ENCODE data around the gene RASA3.

The RASA3 gene

DNA sequence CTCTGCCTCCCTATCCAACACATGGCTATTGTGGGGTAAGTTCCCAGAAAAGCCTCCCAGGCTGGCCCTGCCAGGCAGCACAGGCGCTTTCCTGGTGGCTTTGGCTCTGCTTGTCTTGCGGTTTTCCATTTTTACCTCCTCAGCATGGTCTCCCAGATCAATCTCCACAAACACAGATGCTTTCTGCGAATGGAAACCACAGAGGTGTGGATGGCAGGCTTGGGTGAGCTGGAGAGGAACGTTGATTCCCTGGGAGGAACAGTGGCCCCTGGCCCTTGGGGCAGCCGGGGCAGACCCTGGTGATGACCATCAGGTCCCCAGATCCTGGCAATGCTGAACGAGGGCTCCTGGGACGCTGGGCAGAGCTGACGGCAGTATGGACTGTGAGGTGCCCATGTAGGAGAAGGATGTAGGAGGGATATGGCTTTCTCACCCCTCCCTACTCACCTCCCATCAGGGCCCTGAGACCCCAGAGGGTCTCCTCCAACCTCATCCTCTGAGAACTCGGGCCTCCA, 165.2 kb downstream of the RASA3 start:
- H3K9me3 ChIP-seq (ENCODE audit: control extremely low read depth in 1 of 5, control insufficient read depth in 4 of 5, insufficient read depth in 2 of 5, low read depth in 1 of 5, low read length in 4 of 5): no peaks in the 10 kb centered on the region
- no peaks in the 10 kb centered on the region for H3K27me3 ChIP-seq (replicated peaks in 2 of 5; ENCODE audit: control insufficient read depth in 4 of 5, insufficient read depth in 5 of 5, low read length in 4 of 5)
- 89% methylated on average over 5 of the region's 9 CpGs for WGBS (ENCODE audit: insufficient coverage)
- H3K36me3 ChIP-seq (ENCODE audit: control insufficient read depth in 4 of 4, insufficient read depth in 4 of 4, low read length in 3 of 4): no peaks in the 10 kb centered on the region
- H3K4me3 ChIP-seq (ENCODE audit: control insufficient read depth in 1 of 7, extremely low read depth in 1 of 7, insufficient read depth in 4 of 7, low read depth in 2 of 7, low read length in 6 of 7): no peak overlapping the region
- ChIA-PET CTCF (interaction anchor here (1.1 kb wide), 1 partner anchor 14 kb away, joined by 4 read pairs; no protein-coding TSS in a partner anchor), POLR2A (no interaction called here)
- H3K4me1 ChIP-seq (ENCODE audit: control extremely low read depth in 1 of 4, control insufficient read depth in 4 of 4, insufficient read depth in 4 of 4, low read length in 3 of 4): no peaks in the 10 kb centered on the region
- DNase-seq: no peak
- no peak overlapping the region for H3K27ac ChIP-seq (ENCODE audit: insufficient read depth in 1 of 2, low read depth in 1 of 2, low read length in 2 of 2, poor library complexity in 1 of 2, severe bottlenecking in 2 of 2)

DNA sequence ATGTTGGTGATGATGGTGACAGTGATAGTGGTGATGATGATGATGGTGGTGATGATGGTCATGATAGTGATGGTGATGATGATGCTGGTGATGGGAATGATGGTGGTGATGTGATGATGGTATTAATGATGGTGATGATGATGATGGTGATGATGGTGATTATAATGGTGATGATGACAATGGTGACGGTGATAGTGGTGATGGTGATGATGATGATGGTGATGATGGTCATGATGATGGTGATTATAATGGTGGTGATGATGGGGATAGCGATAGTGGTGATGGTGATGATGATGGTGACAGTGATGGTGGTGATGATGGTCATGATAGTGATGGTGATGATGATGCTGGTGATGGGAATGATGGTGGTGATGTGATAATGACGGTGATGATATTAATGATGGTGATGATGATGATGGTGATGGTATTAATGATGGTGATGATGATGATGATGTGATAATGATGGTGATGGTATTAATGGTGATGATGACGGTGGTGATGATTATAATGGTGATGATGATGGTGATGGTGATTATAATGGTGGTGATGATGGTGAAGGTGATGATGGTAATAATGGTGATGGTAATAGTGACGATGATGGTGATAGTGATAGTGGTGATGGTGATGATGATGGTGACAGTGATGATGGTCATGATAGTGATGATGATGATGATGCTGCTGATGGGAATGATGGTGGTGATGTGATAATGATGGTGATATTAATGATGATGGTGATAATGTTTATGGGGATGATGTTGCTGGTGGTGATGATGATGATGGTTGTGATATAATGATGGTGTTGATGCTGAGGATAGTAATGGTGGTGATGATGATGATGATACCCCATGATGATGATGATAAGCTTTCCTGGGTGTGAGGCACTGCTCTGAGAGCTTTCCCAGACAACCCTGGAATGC, 166.2 kb downstream of the RASA3 start:
- H3K27me3 ChIP-seq (replicated peaks in 2 of 5; ENCODE audit: control insufficient read depth in 4 of 5, insufficient read depth in 5 of 5, low read length in 4 of 5): no peaks in the 10 kb centered on the region
- no peak overlapping the region for H3K27ac ChIP-seq (ENCODE audit: insufficient read depth in 1 of 2, low read depth in 1 of 2, low read length in 2 of 2, poor library complexity in 1 of 2, severe bottlenecking in 2 of 2)
- POLR2A ChIA-PET: no interaction called here
- H3K4me1 ChIP-seq (ENCODE audit: control extremely low read depth in 1 of 4, control insufficient read depth in 4 of 4, insufficient read depth in 4 of 4, low read length in 3 of 4): no peaks in the 10 kb centered on the region
- peaks cover 0 to 2% (median 0%) of the 10 kb centered on the region in 5 experiments for H3K9me3 ChIP-seq (ENCODE audit: control extremely low read depth in 1 of 5, control insufficient read depth in 4 of 5, insufficient read depth in 2 of 5, low read depth in 1 of 5, low read length in 4 of 5)
- no peak for DNase-seq
- CTCF ChIA-PET: no interaction called here
- WGBS (ENCODE audit: insufficient coverage): 100% methylated on average over 5 of the region's 5 CpGs
- no peak overlapping the region for H3K4me3 ChIP-seq (ENCODE audit: control insufficient read depth in 1 of 7, extremely low read depth in 1 of 7, insufficient read depth in 4 of 7, low read depth in 2 of 7, low read length in 6 of 7)
- H3K36me3 ChIP-seq (ENCODE audit: control insufficient read depth in 4 of 4, insufficient read depth in 4 of 4, low read length in 3 of 4): no peaks in the 10 kb centered on the region

DNA sequence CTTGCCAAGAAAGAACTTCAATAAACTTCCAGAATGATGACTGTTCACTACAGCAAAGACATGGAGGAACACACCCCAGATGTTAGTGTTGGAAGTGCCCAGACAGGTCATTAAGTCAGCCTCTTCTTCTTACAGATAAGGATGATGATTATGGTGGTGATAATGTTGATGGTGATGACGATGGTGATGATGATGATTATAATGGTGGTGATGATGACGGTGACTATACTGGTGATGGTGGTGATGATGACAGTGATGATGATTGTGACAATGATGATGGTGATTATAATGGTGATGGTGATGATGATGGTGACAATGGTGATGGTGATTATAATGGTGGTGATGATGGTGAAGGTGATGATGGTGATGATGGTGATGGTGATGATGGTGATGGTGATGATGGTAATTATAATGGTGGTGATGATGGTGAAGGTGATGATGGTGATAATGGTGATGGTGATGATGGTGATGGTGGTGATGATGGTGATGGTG, 167.0 kb downstream of the RASA3 start:
- DNase-seq: no peak
- Histone ChIP-seq H3K36me3 (ENCODE audit: control insufficient read depth in 4 of 4, insufficient read depth in 4 of 4, low read length in 3 of 4) (no peaks in the 10 kb centered on the region), H3K9me3 (ENCODE audit: control extremely low read depth in 1 of 5, control insufficient read depth in 4 of 5, insufficient read depth in 2 of 5, low read depth in 1 of 5, low read length in 4 of 5) (peaks cover 0 to 4% (median 2%) of the 10 kb centered on the region in 5 experiments), H3K4me3 (ENCODE audit: control insufficient read depth in 1 of 7, extremely low read depth in 1 of 7, insufficient read depth in 4 of 7, low read depth in 2 of 7, low read length in 6 of 7) (no peak overlapping the region), H3K27ac (ENCODE audit: insufficient read depth in 1 of 2, low read depth in 1 of 2, low read length in 2 of 2, poor library complexity in 1 of 2, severe bottlenecking in 2 of 2) (no peak overlapping the region), H3K27me3 (replicated peaks in 2 of 5; ENCODE audit: control insufficient read depth in 4 of 5, insufficient read depth in 5 of 5, low read length in 4 of 5) (no peaks in the 10 kb centered on the region), H3K4me1 (ENCODE audit: control extremely low read depth in 1 of 4, control insufficient read depth in 4 of 4, insufficient read depth in 4 of 4, low read length in 3 of 4) (no peaks in the 10 kb centered on the region)
- POLR2A ChIA-PET: no interaction called here
- 100% methylated on average over 2 of the region's 2 CpGs for WGBS (ENCODE audit: insufficient coverage)
- CTCF ChIA-PET: no interaction called here

DNA sequence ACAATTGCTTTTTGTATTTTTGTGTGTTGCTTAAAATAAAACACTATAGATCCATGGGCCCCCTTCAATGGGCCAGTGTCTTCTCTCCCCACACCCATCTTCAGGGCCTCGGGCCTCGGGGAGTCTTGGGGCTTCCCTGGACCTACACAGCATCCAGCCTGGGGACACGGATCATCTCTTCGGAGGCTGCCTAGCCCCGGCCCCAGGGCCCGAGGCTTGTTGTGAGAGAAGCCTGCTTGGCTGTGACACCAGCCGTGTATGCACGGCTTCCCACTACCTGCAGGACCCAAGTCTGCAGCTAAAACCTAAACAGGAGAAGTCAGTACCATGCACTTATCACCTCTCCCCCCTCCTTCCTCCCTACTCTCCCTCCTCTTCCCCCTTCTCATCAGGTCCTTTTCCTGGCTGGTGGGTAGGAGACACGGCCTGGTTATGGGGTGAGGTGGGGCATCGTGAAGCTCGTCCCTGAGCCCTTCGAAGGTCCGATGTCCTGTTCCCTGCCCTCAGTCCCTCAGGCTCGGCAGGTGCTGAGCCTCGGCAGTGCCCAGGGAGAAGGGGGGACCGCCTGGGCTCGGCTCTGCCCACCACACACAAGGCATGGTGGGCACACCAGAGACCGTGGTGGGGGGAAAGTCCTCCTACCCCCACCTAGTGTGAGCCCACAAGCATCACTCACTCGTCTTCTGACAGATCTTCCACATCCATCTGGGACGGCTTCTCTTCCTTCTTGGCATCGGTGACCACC, 168.0 kb downstream of the RASA3 start:
- POLR2A ChIA-PET: no interaction called here
- DNase-seq: no peak
- H3K4me1 ChIP-seq (ENCODE audit: control extremely low read depth in 1 of 4, control insufficient read depth in 4 of 4, insufficient read depth in 4 of 4, low read length in 3 of 4): no peaks in the 10 kb centered on the region
- H3K4me3 ChIP-seq (ENCODE audit: control insufficient read depth in 1 of 7, extremely low read depth in 1 of 7, insufficient read depth in 4 of 7, low read depth in 2 of 7, low read length in 6 of 7): no peak overlapping the region
- H3K36me3 ChIP-seq (ENCODE audit: control insufficient read depth in 4 of 4, insufficient read depth in 4 of 4, low read length in 3 of 4): no peaks in the 10 kb centered on the region
- CTCF ChIA-PET: no interaction called here
- 93% methylated on average over 19 of the region's 21 CpGs for WGBS (ENCODE audit: insufficient coverage)
- H3K9me3 ChIP-seq (ENCODE audit: control extremely low read depth in 1 of 5, control insufficient read depth in 4 of 5, insufficient read depth in 2 of 5, low read depth in 1 of 5, low read length in 4 of 5): peaks cover 0 to 9% (median 6%) of the 10 kb centered on the region in 5 experiments
- no peak overlapping the region for H3K27ac ChIP-seq (ENCODE audit: insufficient read depth in 1 of 2, low read depth in 1 of 2, low read length in 2 of 2, poor library complexity in 1 of 2, severe bottlenecking in 2 of 2)
- H3K27me3 ChIP-seq (replicated peaks in 2 of 5; ENCODE audit: control insufficient read depth in 4 of 5, insufficient read depth in 5 of 5, low read length in 4 of 5): no peaks in the 10 kb centered on the region

DNA sequence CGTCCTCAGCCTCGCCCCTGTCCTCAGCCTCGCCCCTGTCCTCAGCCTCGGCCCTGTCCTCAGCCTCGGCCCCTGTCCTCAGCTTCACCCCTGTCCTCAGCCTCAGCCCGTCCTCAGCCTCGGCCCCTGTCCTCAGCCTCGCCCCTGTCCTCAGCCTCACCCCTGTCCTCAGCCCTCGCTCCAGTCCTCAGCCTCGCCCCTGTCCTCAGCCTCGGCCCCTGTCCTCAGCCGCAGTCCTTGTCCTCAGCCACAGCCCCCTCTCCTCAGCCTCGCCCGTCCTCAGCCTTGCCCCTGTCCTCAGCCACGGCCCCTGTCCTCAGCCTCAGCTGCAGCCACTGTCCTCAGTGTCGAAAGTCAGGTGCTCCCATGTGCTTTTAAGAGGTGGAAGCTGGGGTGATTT, 169.0 kb downstream of the RASA3 start:
- H3K4me1 ChIP-seq (ENCODE audit: control extremely low read depth in 1 of 4, control insufficient read depth in 4 of 4, insufficient read depth in 4 of 4, low read length in 3 of 4): no peaks in the 10 kb centered on the region
- H3K36me3 ChIP-seq (ENCODE audit: control insufficient read depth in 4 of 4, insufficient read depth in 4 of 4, low read length in 3 of 4): no peaks in the 10 kb centered on the region
- ChIA-PET POLR2A (no interaction called here), CTCF (no interaction called here)
- no peak overlapping the region for H3K27ac ChIP-seq (ENCODE audit: insufficient read depth in 1 of 2, low read depth in 1 of 2, low read length in 2 of 2, poor library complexity in 1 of 2, severe bottlenecking in 2 of 2)
- H3K27me3 ChIP-seq (replicated peaks in 2 of 5; ENCODE audit: control insufficient read depth in 4 of 5, insufficient read depth in 5 of 5, low read length in 4 of 5): no peaks in the 10 kb centered on the region
- no peak for DNase-seq
- peaks cover 0 to 14% (median 6%) of the 10 kb centered on the region in 5 experiments for H3K9me3 ChIP-seq (ENCODE audit: control extremely low read depth in 1 of 5, control insufficient read depth in 4 of 5, insufficient read depth in 2 of 5, low read depth in 1 of 5, low read length in 4 of 5)
- no peak overlapping the region for H3K4me3 ChIP-seq (ENCODE audit: control insufficient read depth in 1 of 7, extremely low read depth in 1 of 7, insufficient read depth in 4 of 7, low read depth in 2 of 7, low read length in 6 of 7)
- WGBS (ENCODE audit: insufficient coverage): 80% methylated on average over 7 of the region's 16 CpGs

DNA sequence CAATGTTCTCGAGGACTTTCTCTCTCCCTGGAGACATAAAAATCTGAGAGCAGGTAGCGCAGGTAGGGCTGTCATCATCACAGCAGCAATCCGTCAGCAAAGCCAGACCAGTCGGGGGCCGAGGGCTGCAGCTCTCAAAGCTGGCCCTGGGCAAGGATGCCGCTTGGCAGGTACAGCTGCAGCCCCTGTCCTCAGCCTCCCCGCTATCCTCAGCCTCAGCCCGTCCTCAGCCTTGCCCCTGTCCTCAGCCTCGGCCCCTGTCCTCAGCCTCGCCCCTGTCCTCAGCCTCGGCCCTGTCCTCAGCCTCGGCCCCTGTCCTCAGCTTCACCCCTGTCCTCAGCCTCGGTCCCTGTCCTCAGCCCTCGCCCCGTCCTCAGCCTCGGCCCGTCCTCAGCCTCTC, 169.4 kb downstream of the RASA3 start:
- Histone ChIP-seq H3K4me1 (ENCODE audit: control extremely low read depth in 1 of 4, control insufficient read depth in 4 of 4, insufficient read depth in 4 of 4, low read length in 3 of 4) (no peaks in the 10 kb centered on the region), H3K9me3 (ENCODE audit: control extremely low read depth in 1 of 5, control insufficient read depth in 4 of 5, insufficient read depth in 2 of 5, low read depth in 1 of 5, low read length in 4 of 5) (peaks cover 0 to 14% (median 6%) of the 10 kb centered on the region in 5 experiments), H3K4me3 (ENCODE audit: control insufficient read depth in 1 of 7, extremely low read depth in 1 of 7, insufficient read depth in 4 of 7, low read depth in 2 of 7, low read length in 6 of 7) (no peak overlapping the region), H3K27ac (ENCODE audit: insufficient read depth in 1 of 2, low read depth in 1 of 2, low read length in 2 of 2, poor library complexity in 1 of 2, severe bottlenecking in 2 of 2) (no peak overlapping the region), H3K36me3 (ENCODE audit: control insufficient read depth in 4 of 4, insufficient read depth in 4 of 4, low read length in 3 of 4) (no peaks in the 10 kb centered on the region), H3K27me3 (replicated peaks in 2 of 5; ENCODE audit: control insufficient read depth in 4 of 5, insufficient read depth in 5 of 5, low read length in 4 of 5) (no peaks in the 10 kb centered on the region)
- DNase-seq: no peak
- WGBS (ENCODE audit: insufficient coverage): 89% methylated on average over 9 of the region's 17 CpGs
- POLR2A ChIA-PET: no interaction called here
- CTCF ChIA-PET: interaction anchor here (0.7 kb wide), 1 partner anchor 10 kb away, joined by 3 read pairs; no protein-coding TSS in a partner anchor
